ENCODE results near the gene ITGB2.

ITGB2 gene

GRCh38 chr21:44920694-44921604, at the start of gene ITGB2:
Gene ITGB2, minus strand, starts transcription at chr21:44920899. Its CDS starts 10,117 bp downstream, at chr21:44910782.
- DNase-seq, result no peak

DNA sequence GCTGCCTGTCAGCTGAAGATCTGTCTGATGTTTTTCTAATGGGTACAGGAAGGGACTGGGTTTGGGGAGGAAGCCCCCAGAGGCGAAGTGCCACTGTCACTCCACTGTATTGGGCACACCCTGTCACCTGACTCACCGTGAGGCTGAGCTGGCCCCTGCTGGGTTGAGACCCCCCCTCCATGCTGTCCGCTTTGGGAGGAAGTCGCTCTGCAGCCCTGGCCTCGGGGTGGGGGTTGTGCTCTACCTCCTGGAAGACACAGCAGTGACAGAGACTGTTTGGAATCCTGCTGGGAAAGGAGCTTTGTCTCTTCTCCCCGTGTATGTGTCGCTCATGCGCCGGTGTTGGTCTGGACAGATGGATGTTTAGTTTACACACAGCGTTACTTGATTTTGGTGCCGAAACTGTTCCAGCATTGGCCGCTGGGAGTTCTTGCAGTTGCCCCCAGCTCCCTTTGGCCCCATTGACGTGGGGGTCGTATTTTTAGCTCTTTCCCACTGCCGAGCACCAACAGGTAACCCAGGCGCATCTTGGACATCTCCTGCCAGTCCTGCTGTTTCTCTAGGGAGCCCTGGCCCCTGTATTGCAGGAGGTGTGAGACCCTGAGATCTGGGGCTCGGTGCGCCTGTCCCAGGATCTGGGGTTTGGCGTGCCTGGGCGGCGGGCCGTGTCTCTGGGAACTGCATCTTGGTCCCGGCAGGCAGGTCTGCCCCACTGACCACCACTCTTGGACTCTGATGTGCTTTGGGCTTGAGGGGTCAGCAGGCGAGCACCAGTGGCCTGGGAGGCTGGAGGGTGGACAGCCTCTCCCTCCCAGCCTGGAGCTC, 49.4 kb upstream of the ITGB2 start:
- no peak for DNase-seq

GRCh38 chr21:44969066-44969670, 48.5 kb upstream of the ITGB2 start:
- no peak for DNase-seq

DNA sequence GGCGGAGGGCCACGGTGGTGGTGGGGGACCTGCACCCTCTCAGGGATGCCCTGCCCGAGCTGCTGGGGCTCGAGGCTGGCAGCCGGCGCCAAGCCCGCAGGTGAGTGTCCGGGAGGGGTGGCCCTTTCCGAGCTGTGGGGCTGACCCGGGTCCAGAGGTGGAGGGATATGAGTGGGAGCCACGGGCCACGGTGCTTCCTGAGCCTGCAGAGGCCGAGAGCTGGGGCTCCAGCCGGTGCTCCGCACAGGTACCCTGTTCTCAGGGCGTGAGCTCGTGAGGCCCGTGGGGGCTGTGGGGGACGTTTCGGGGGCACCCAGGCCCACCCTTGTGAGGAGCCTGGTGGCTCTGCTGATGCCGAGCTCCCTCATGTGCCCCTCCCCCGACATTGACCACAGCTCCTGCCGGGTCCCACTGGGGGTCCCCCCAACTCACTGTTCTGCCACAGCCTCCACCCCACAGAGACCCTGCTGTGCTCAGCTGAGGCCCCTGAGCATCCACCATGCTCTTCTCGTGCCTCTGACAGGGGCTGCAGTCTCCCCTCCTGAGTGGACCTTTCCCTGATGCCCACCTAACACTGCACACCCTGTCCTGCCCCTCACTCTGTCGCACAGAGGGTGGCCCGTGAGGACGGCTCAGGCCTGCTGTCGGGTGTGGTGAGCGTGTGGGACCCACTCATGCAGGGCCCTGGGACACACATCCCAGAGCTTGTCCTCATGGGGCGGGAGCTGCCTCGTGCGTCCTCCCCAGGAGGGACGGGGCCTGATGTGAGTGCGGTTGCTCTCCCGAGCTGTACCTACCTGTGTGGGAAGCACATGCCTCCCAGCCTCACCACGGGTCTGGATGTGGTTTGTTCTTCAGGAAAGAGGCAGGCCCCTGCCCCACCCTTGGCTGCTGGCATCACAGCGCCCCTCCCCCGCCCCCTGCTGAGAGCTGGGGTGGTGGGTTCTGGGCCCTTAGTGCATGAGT, 46.7 kb upstream of the ITGB2 start:
- DNase-seq, result no peak

DNA sequence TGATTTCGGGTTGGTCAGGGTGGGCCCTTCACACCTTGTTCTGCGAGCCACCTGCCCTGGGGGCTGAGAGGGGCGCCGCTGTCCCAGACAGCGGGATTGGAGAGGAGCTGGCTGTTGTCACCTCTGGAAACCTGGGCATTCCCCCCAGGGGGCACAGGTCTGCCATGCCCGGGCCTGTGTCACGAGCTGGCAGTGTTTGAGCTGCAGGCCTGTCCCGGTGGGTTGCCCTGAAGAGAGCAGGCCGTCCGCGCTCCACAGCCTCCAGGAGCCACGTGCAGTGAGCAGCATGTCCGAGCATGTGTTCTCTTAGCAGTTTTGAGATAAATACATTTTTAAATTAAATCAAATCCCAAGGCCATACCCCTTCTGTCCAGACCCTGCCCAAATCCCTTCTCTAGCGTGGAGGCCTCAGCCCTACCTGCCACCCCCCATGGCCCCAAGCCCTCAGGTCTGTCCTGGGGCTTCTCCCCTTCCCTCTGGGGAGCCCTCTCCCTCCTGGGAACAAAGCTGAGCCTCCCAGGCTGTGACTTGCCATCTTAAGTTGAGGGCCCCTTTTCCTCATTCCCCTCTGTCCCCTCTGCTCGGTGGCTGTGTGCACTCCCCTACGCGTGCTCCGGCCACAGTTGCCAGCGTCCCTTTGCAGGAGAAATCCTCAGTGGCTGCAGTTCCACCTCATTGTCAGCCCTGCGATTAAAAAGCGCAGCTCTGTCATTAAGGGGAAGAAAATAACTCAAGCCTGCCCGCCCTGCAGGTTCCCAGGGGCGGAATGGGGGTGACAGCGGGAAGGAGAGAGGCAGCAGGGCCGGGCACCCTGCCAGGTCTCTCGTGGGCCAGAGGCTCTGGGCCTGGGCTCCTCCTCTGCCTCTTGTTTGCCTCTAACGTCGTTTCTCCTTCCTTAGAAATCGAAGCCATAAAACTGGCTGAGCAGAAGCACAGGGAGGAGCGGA, 45.7 kb upstream of the ITGB2 start:
- DNase-seq, result peak; percentile 36

GRCh38 chr21:44965251-44966022, 44.7 kb upstream of the ITGB2 start:
- no peak for DNase-seq

DNA sequence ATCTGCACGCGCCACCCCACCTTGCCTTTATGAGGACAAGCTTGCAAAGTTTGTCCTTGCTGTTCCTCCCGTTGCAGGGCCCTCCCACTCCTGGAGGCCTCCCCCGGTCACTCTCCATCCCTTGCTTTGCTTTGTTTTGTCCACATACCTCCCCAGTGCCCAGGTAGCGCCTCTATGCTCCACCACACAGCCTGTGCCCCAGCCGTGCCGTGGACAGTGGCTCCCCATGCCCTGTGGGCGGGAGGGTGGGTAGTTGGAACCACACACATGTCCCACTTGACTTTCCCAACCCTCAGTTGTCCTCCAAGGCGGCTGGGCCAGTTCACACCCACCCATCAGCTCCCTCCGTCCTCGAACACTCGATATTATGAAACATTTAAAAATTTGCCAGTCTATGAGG, 43.7 kb upstream of the ITGB2 start:
- no peak for DNase-seq

DNA sequence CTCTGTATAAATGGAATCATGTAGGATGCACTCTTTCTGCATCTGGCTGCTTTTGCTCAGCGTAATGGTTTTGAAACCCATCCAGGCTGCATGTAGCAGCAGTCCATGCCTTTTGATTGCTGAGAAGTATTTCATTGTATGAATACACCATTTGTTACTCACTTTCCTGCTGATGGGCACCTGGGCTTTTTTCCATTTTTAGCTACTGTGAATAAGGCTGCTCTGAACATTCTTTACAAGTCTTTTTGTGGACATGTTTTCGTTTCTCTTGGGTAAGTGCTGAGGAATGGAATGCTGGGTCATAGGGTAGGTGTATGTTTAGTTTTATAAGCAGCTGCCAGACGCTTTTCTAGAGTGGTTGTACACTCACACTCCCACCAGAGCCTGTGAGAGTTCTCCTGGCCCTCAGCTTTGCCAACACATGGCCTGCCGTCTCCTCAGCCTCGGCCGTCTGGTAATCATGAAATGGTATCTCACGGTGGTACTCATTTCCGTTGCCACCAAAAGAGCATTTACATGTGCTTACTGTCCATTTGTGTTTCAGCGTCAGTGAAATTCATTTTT, 41.8 kb upstream of the ITGB2 start:
- no peak for DNase-seq

DNA sequence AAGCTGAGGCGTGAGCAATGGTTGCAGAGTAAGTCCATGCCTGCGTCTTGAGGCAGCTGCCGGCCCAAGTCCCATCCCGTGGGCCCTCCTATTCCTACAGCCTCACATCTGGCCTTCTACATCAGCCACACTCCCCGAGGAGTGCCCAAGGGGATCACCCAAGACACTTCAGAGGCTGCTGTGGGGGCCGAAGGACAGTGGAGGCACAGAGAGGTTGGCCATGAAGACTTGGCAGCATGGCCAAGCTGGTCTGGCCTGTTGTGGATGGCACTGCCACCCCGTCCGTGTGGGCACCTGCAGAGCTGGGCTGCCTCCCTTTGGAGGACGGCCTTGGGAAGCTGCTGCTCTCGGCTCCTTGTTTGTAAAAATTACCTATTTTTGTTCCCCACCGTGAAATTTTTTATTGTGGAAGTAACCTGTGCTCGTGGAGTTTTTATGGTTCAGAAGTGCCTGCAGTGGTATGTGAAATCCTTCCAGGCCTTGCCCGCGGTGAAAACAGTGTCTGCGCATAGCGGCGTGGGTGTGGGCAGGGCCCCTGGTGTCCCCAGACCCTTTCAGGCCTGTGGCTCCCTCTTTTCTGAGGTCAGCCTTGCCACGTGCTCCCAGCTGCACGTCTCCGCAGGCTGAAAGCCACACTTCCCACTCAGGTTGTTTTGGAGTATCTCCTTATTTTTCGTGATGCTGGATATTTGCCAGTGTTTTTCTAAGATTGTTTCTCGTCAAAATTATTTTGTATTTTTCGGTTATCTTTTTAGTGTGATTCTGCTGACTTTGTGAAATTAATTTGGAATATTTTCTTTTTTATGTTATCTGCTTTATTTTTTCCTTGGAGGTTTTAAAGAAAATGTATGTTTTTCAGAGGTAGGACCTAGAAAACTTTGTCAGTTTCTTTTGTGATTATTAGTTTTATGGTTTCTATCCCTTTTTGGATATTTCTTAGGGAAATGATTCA, 39.7 kb upstream of the ITGB2 start:
- DNase-seq, result no peak

DNA sequence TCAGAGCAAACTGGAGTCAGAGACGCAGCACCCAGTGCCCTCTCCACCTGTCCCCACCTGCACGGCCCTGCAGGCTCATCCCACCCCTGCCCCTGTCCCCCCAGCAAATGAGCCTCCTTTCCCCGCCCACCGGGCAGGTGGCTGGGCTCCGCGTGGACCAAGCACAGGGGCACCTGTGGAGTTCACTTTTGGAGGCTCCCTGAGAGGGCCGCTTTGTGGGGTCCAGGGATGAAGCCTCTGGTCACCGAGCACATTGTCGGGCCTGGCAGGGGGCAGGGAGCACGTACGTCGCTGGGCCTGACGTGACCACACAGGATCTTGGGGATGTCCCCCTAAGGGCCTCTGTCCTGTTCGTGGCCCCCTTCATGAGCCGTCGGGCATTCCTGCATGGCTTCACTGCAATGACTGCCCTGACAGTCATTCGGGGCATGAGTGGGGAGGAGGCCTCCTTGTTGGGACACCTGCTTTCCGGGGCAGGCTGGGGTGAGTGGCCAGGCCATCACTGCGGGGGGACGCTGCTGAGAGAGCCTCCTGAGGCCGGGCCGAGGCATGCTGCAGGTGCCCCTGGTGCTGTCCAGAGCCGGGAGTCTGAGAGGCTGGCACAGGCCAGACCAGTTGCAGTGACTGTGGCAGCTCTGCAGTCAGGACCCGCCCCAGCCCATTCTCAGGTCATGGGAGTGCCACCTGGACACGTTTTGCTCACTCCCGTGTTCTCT, 38.8 kb upstream of the ITGB2 start:
- DNase-seq, result no peak

- no peak for DNase-seq
Measured at GRCh38 chr21:44958471-44959191, 37.9 kb upstream of the ITGB2 start.

- no peak for DNase-seq
Measured at GRCh38 chr21:44957901-44958451, 37.3 kb upstream of the ITGB2 start.

- DNase-seq, result no peak
Measured at GRCh38 chr21:44957047-44957831, 36.5 kb upstream of the ITGB2 start.

DNA sequence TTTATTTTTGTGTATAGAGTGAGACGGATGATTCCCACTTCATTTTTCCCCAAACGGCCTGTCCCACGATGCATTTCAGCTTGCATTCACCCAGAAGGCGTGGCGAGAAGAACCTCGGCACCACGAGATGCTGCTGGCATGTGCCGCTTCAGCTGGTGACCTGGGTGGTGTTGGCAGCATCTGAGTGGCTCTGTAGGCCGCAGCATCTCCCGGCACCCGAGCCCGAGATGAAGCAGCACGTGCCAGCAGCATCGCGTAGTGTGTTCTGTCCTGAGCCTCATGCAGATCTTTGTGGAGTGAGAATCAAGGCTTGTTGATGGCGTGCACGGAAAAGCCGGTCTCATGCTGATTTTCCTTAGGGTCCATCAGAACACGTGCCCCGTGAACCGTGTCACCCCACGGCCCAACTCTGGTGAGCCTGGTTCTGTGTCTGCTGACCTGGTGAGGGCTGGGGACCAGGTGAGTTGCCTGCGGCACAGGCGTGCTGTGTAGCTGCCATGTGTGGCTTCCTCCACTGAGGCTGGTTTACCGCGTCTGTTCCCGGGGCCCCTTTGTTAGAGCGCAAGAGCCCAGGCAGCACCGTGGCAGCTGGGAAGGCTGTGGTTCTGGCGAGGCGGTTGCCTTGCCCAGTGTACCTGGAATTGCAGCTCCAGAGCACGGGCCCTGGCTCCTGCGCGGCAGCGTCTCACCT, 35.8 kb upstream of the ITGB2 start:
- no peak for DNase-seq

- no peak for DNase-seq
Measured at GRCh38 chr21:44955798-44956175, 35.1 kb upstream of the ITGB2 start.
